GM18951 (cell line): ENCODE measurements around the gene LNX1.

Experiments
- POLR2A ChIP-seq: IDR thresholded peaks from 4 replicates; pipeline ENCODE4 v1.6.1; 2011; ENCODE audit warnings: mild to moderate bottlenecking; ENCODE audit not compliant: insufficient read length, insufficient read depth; ENCODE audit errors: extremely low read depth
- in situ Hi-C: fragments of 300-500 bp; cut with MboI; formaldehyde crosslinking; loops from one replicate; pipeline ENCODE4 v1.12.0; 2022; ENCODE audit warnings: low sequenced_read_pairs, mixed read lengths, inconsistent platforms; ENCODE audit not compliant: unreplicated experiment

LNX1 gene

DNA sequence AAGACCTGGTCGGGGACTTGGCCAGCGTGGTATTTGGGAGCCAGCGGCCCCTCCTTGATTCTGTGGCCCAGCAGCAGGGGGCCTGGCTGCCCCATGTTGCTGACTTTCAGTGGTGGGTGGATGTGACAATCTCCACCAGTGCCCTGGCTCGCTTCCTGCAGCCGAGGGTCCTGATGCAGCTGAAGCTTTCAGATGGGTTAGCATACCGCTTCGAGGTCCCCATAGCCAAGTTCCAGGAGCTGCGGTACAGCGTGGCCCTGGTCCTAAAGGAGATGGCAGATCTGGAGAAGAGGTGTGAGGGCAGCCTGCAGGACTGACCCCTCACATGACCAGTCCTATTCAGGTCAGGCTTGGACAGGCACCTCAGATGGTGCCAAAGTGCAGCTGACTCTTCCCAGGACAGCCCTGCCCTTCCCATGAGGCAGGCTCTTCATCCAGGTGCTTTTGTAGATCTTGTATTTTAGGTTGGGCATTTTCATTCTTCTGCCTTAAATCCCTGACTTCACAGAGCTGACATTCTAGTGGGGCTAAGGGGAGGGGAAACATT, 15.1 kb downstream of the LNX1 start:
- TF ChIP-seq POLR2A, result no peak
- in situ Hi-C loops, result no loop called here

DNA sequence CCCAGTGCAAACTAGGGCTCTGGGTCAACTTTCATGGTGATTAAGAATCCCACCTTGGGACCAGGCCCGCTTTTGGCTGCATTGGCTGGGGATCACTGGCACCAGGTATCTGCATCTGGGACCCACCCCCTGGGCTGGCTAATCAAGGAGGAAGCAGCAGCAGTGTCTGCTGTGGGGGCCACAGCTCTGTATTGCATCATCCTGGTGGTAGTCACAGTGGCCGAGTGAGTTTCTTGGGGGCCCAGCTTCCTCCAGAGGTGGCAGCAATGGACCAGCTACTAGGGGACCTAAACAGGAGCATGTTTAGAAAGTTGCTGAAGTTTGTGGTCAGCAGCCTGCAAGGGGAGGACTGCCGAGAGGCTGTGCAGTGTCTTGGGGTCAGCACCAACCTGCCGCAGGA, 15.7 kb downstream of the LNX1 start:
- in situ Hi-C loops, result no loop called here

DNA sequence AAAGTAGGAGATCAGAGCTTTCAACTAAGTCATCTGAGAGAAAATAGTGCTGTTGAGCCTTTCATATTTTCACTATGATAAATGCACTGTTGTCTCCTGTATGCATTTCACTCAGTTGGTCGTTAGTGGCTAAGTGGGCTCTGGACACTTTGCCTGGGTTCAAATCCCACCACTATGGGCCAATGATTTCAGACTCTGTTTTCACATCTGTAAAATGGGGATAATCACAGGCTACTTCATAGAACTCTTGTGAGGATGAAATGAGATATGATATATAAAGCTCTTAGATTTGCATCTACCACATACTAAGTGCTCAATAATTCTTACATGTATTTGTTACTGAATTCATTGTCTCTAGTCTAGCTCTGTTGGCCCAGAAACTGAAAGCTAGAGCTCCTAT, 16.8 kb downstream of the LNX1 start:
- no peak for TF ChIP-seq POLR2A
- in situ Hi-C loops, result no loop called here

More for the DNA sequence above, 15.7 kb downstream of the LNX1 start:
- TF ChIP-seq POLR2A, result no peak

DNA sequence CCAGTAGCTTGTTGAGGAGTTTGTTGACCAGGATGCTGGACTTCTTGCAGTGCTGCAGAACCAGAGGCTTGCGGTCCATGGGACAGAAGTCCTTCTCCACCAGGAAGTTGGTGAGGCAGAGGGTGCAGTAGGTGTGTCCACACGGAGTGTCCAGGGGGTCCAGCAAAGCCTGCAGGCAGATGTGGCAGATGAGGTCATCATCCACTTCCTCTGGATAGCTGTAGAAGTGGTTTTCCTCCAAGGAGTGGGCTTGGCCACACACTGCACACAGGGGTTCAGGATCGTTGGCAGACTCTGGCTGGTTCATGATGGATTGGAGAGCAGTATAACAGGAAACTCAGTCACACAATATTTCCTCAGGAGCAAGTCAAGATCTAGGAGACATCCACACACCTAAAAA, 17.6 kb downstream of the LNX1 start:
- in situ Hi-C loops, result no loop called here
- no peak for TF ChIP-seq POLR2A

DNA sequence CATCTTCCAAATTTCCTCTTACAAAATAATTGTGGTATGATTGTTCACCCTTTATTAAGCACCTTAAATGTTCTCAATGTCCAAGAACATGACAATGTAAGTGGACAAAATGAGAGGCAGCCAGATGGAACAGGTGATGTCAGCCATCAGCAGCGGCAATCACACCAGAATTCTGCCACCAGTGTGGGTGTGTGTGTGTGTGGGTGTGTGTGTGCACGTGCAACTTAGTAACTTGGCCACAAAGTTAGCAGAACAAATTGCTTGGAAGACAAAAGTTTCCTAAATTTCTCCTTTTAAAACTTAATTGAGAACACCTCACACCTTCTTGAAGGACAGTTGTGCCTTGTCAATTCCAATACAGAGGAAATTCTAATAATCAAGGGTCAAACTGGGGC, 18.7 kb downstream of the LNX1 start:
- in situ Hi-C loops, result no loop called here
- TF ChIP-seq POLR2A, result no peak

DNA sequence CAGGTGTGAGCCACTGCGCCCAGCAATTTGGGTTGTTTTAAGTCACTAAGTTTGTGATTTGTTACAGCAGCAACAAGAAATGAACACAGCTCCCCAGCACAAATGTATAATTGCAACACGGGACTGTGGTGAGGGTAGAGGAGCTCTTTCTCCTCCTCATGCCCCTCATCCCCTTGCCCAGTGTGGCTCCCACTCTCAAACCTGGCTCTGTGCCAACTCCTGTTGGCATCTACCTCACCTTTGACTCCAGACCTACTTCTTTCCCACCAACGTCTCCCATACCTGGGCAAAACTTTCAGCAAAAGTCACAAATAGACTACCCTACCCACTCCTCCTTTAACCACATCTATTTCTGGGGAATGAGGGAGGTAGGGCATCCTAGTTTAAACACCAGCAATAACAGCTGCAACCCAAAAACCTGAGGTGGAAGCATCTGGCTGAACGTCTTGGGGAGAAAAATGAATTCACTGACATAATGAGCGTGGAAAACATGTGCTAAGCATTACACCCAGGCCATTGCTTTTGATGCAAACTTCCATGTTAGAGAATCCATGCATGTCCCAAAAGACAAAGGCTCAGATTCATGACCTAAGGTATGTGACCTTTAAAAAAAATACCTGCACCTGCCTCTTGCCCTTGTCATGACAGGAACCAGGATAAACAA, 19.2 kb downstream of the LNX1 start:
- no peak for TF ChIP-seq POLR2A
- in situ Hi-C loops, result no loop called here

DNA sequence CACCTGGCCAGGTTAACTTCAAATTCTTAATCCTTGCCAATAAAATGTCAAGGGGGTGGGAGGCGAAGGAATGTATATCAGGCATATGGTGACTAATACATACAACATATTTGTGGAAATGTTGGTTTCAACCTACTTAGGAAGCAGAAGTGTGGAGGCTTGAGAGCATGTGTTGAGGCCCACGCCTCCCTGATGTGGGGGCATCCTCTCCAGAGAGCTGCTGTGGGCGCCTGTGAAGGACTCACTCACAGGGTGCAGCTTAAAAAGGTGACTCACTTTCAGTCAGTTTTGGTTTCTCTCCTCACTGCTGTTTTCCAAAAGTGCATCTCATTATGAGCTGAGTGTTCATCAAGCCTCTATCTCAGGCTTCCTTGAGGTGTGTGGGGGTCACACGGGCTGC, 27.5 kb downstream of the LNX1 start:
- in situ Hi-C loops, result no loop called here
- no peak for TF ChIP-seq POLR2A

DNA sequence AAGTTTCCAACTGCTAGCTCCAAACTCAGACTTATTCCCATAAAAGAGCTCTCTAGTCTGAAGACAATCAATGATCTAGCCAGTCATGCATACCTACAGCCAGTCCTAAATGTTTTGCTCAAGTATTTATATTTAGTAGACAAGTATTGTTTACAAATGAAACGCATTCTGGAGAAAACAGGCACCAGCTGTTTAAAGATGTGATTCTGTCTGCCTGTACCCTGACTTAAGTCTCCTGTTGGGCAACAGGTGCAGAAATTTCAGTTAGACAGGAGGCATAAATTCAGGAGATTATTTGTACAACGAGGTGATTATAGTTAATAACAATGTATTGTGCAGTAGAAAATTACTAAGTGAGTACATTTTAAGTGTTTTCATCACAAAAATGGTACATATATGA, 28.9 kb downstream of the LNX1 start:
- in situ Hi-C loops, result no loop called here
- TF ChIP-seq POLR2A, result no peak

DNA sequence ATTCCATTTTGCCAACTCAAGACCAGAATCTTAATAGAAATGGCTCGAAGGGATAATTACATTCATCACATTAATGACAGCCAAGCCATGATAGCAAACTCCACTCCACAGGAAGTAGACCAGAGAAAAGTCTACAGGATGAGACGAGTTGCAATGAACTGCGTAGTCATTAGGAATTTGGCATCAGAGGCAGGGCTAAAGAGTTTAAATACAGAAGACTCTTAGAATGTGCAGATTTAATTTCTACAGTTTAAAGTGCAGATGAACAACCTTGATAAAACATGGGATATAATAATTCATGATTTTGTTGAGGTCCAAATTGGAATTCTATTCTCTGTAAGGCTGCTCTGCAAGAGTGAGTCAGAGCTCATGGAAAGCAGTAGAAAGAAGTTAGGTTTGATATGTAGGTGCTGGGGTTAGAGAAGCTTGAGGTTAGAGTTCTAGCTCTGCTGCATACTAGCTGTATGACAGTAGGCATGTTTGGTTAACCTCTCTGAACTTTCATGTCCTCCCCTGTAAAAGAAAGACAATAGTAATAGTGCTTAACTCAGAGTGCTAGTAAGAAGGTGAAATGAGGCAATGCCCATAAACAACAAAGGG, 32.2 kb downstream of the LNX1 start:
- TF ChIP-seq POLR2A, result no peak
- in situ Hi-C loops, result no loop called here

DNA sequence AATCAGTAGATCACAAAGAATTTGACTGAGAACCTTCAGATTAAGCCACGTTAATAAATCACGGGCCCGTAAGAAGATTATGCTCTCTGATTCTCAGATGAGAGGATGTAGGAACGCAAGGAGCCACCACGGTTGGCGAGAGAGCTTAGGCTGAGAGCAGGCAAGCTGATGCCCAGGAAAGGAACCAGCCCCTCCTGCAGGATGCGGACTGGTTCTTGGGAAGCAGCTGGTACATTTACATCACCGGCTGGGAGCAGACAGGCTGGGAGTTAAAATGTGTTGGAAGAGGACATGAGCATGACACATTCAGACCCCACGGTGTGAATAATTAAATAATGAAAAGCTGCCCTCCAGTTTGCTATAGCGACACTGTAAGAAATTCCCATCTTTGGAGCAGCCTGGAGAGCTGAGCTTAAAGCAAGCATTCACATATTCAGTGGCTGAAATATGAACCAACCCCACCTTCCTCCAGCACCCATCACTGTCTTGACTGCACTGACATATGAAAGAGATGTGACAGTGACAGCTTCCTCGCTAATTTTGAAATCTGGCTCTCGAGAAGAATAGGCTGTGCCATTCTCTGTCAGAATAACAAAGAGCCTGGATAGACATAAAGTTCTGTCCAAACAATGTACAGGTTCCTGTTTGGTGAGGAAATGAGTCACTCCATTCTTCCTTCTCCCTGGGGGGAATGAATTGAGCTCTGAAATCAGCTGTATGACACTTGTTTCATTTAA, 33.1 kb downstream of the LNX1 start:
- no peak for TF ChIP-seq POLR2A
- in situ Hi-C loops, result no loop called here

DNA sequence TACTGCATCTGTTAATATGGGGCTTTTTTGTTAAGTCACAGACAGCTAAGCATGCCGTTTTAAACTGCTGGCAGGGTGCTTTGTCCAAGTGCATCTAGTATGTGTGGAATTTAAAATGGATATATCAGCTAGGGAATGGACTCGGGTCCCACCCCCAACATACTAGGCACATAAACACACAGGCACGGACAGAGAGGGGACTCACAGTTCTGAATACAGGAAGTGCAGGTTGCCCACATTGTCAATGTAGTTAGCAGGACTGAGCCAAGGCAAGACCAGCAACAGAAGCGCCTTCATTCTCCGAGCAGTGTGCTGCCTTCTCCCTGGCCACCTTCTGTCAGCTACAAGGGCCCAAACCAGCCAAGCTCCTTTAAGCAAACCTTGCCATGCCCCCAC, 33.6 kb downstream of the LNX1 start:
- in situ Hi-C loops, result no loop called here

DNA sequence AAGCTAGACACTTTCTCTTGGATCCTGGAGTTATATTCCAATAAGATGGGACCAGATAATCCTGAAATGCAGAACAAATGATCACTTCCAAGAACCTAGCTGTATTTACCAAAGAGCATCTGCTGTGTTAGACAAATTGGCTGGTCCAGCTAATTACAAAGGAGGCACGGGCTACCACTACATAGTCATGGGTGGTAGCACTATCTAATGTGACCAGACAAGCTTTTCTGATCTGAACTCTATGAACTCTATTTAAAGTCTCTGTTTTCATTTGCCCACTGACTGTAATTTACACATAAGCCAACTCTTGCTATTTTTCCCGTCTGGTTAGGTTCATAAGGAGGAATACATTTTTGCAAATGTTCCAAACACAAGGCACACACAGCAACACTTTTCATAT, 34.6 kb downstream of the LNX1 start:
- in situ Hi-C loops, result no loop called here
- TF ChIP-seq POLR2A, result no peak

More for the DNA sequence above, 33.6 kb downstream of the LNX1 start:
- TF ChIP-seq POLR2A, result no peak

DNA sequence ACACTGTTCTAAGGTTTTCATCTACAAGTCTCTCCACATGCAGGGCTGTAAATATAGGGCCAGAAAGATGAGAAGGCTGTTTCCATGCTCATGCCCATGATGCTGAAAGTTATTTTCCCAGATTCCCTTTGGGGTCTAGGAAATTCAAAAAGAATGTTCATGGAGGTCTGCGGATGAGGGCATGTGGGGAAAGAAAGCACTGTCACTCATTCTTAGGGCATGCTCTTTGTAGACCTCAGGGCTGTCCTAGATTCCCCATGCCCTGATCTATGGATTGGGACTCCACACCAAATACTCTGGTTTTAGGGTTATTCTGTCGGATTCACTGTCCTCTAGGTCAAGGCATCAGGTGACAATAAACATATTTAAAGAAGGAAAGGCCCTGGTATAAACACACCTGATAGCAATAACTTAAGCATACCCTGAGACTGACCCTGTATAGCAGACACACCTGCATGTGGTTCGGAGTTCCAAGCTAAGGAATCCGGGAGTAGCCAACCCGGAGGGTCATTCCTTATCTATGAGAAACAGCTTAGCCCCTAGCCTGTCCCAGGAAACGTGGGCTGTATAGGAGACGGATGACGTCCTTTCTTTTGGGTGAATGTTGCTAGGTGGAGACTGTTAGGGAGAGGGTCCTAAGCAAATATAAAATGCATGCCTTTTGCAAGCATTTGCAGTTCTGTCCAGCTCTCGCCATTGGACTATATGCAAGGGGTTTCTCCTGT, 37.6 kb downstream of the LNX1 start:
- in situ Hi-C loops, result no loop called here
- no peak for TF ChIP-seq POLR2A
